ENCODE data around the gene DIDO1.
"Not testable (repeated sequence)": the region's sequence is repeated elsewhere in the genome, so short reads cannot be mapped to it uniquely, and the experiment has no call there.

DNA sequence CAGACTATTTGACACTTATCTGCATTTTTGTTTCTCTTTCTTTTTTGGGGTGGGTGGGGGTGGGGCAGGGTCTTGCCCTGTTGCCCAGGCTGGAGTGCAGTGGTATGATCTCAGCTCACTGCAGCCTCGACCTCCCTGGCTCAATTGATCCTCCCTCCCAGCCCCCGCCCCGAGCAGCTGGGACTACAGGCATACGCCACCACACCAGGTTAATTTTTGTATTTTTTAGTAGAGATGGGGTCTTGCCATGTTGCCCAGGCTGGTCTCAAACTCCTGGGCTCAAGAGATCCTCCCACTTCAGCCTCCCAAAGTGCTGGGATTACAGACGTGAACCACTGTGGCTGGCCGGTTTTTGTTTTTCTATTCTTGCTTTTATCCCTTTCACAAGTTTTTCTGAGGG, 73.0 kb downstream of the DIDO1 start:
- not testable (repeated sequence) for TF ChIP-seq NFRKB (IDR thresholded peaks at IDR 0.05); MTA3 (CRISPR knock-in tag; IDR thresholded peaks at IDR 0.05); SMC3 (IDR thresholded peaks at IDR 0.05; ENCODE audit: low read length)

All from HepG2 (cell line).